Liver (tissue), 9 donors: ENCODE measurements around the gene LRRN2. TPM values are rescaled to one million over a fixed set of nuclear protein-coding genes. Genes with fewer than 3 reads are reported as not detected.

ENCODE experiments used
- DNase-seq: peaks from one replicate; pipeline ENCODE4 v3.0.0-alpha.2; 2017; ENCODE audit warnings: low spot score
- H3K27ac ChIP-seq, 2 donors: one replicate each; pipeline ENCODE4 v1.7.0; 2013; ENCODE audit warnings: inconsistent platforms in 2 of 2, low read length in 2 of 2, control low read depth in 1 of 2, low read depth in 1 of 2, mild to moderate bottlenecking in 1 of 2
- H3K27me3 ChIP-seq, 4 donors: one replicate each; pipeline versions ENCODE4 v1.6.1 to v1.7.0; 2013; ENCODE audit warnings: low read length in 3 of 4, inconsistent platforms in 1 of 4, mild to moderate bottlenecking in 1 of 4, moderate library complexity in 1 of 4; ENCODE audit not compliant: control insufficient read depth in 4 of 4, insufficient read depth in 4 of 4
- H3K36me3 ChIP-seq, 4 donors: one replicate each; pipeline versions ENCODE4 v1.6.1 to v1.7.0; 2013; ENCODE audit warnings: low read length in 3 of 4, mild to moderate bottlenecking in 3 of 4, low read depth in 1 of 4, moderate library complexity in 1 of 4; ENCODE audit not compliant: control insufficient read depth in 4 of 4, insufficient read depth in 3 of 4
- H3K4me1 ChIP-seq, 4 donors: one replicate each; pipeline versions ENCODE4 v1.6.1 to v1.7.0; 2013; ENCODE audit warnings: low read length in 3 of 4, mild to moderate bottlenecking in 3 of 4, moderate library complexity in 1 of 4; ENCODE audit not compliant: control insufficient read depth in 4 of 4, insufficient read depth in 4 of 4
- H3K4me3 ChIP-seq, 3 donors: one replicate each; pipeline versions ENCODE4 v1.6.1 to v1.7.0; 2013; ENCODE audit warnings: low read length in 3 of 3, control low read depth in 1 of 3, low read depth in 1 of 3, mild to moderate bottlenecking in 1 of 3
- H3K9ac ChIP-seq, 2 donors: one replicate each; pipeline ENCODE4 v1.7.0; 2013; ENCODE audit warnings: low read length in 2 of 2, mild to moderate bottlenecking in 2 of 2, moderate library complexity in 2 of 2, control low read depth in 1 of 2, low read depth in 1 of 2
- H3K9me3 ChIP-seq, 4 donors: one replicate each; pipeline versions ENCODE4 v1.6.1 to v1.7.0; 2013; ENCODE audit warnings: low read length in 3 of 4; ENCODE audit not compliant: control insufficient read depth in 4 of 4
- ATF3 ChIP-seq: IDR thresholded peaks from 2 replicates; pipeline ENCODE4 v1.6.1; 2016; ENCODE audit warnings: antibody characterized with exemption
- EGR1 ChIP-seq, 2 donors: IDR thresholded peaks; 2 replicates each; pipeline ENCODE4 v1.6.1; 2016 to 2018; ENCODE audit warnings: antibody characterized with exemption in 2 of 2, low read depth in 2 of 2
- FOXA1 ChIP-seq: IDR thresholded peaks from 2 replicates; pipeline ENCODE4 v1.6.1; 2016; ENCODE audit warnings: antibody characterized with exemption
- FOXA2 ChIP-seq: IDR thresholded peaks from 2 replicates; pipeline ENCODE4 v1.6.1; 2016; ENCODE audit warnings: antibody characterized with exemption
- GABPA ChIP-seq, 2 donors: IDR thresholded peaks in 1 of 2; conservative IDR thresholded peaks in 1 of 2; 2 replicates each; pipeline ENCODE4 v1.6.1; 2016; ENCODE audit warnings: antibody characterized with exemption in 2 of 2, mild to moderate bottlenecking in 1 of 2, moderate library complexity in 1 of 2
- HNF4A ChIP-seq, 2 donors: conservative IDR thresholded peaks; 2 replicates each; pipeline ENCODE4 v1.6.1; 2016; ENCODE audit warnings: antibody characterized with exemption in 2 of 2, mild to moderate bottlenecking in 2 of 2
- HNF4G ChIP-seq: IDR thresholded peaks from 2 replicates; pipeline ENCODE4 v1.6.1; 2016; ENCODE audit warnings: antibody characterized with exemption
- JUND ChIP-seq, 2 donors: IDR thresholded peaks; 2 replicates each; pipeline ENCODE4 v1.6.1; 2016; ENCODE audit warnings: antibody characterized with exemption in 2 of 2
- MAX ChIP-seq: IDR thresholded peaks from 2 replicates; pipeline ENCODE4 v1.6.1; 2016; ENCODE audit warnings: antibody characterized with exemption
- NR2F2 ChIP-seq: IDR thresholded peaks from 2 replicates; pipeline ENCODE4 v1.6.1; 2016; ENCODE audit warnings: antibody characterized with exemption
- RAD21 ChIP-seq, 2 donors: IDR thresholded peaks; 2 replicates each; pipeline ENCODE4 v1.6.1; 2016; ENCODE audit warnings: antibody characterized with exemption in 2 of 2, mild to moderate bottlenecking in 2 of 2
- REST ChIP-seq: IDR thresholded peaks from 2 replicates; pipeline ENCODE4 v1.6.1; 2016; ENCODE audit warnings: antibody characterized with exemption, mild to moderate bottlenecking
- RXRA ChIP-seq, 2 donors: IDR thresholded peaks; 2 replicates each; pipeline ENCODE4 v1.6.1; 2017 to 2018; ENCODE audit warnings: antibody characterized with exemption in 2 of 2, mild to moderate bottlenecking in 1 of 2
- SP1 ChIP-seq: IDR thresholded peaks from 2 replicates; pipeline ENCODE4 v1.6.1; 2018; ENCODE audit warnings: antibody characterized with exemption, mild to moderate bottlenecking
- TAF1 ChIP-seq: conservative IDR thresholded peaks from 2 replicates; pipeline ENCODE4 v1.6.1; 2016; ENCODE audit warnings: antibody characterized with exemption, mild to moderate bottlenecking
- YY1 ChIP-seq: IDR thresholded peaks from 2 replicates; pipeline ENCODE4 v1.6.1; 2016; ENCODE audit warnings: antibody characterized with exemption, mild to moderate bottlenecking
- ZBTB33 ChIP-seq: IDR thresholded peaks from 2 replicates; pipeline ENCODE4 v1.6.1; 2016; ENCODE audit warnings: antibody characterized with exemption
- WGBS: extraction: QIAGEN DNeasy Blood & Tissue Kit; methylation state at CpG from one replicate; pipeline ENCODE4 v1.1.7; 2013; 5-methylcytosine and 5-hydroxymethylcytosine counted together
- polyA plus RNA-seq, 2 donors: library from polyadenylated mRNA; stranded (reverse) in 1 of 2; unstranded in 1 of 2; fragments of 200-250 nt in 1 of 2; fragments of >200 nt in 1 of 2; fragmentation: Nextera tagmentation in 1 of 2; extraction: Ambion mirVana in 1 of 2; gene quantifications; one replicate each; pipeline versions ENCODE4 v1.2.1 to v1.2.3, GENCODE V29; 2013 to 2015
- total RNA-seq, 2 donors: library from RNA; depleted of rRNA; stranded (reverse); fragments of >200 nt; gene quantifications; one replicate each; pipeline ENCODE4 v1.2.3, GENCODE V29; 2014
- TF ChIP-seq, protein P1 (sequence below): fragments of 150-350 bp; IDR thresholded peaks from 2 replicates; pipeline ENCODE4 v1.5.1; 2017; ENCODE audit warnings: improper control_type of control experiment, low read depth, low read length; ENCODE audit not compliant: missing input control
- donor health status: healthy.
- donor health status: healthy.
- donor health status: healthy.
- donor health status: healthy.
- donor health status: healthy.

The LRRN2 gene
- total RNA-seq (1 to 10 TPM in 1 of 2 donors, under 1 TPM in 1; 0.42 to 2.8 TPM), polyA plus RNA-seq (under 1 TPM; 0.13 to 0.14 TPM)

GRCh38 chr1:204685236-204686006 lies at the start of gene LRRN2:
Gene LRRN2, minus strand, starts transcription at chr1:204685738. Its CDS starts 65,746 bp downstream, at chr1:204619992.
- no peak within 1 kb of the TSS for H3K9ac ChIP-seq
- no peak for TF ChIP-seq GABPA (IDR thresholded peaks at IDR 0.05 in 1 of 2, conservative IDR thresholded peaks at IDR 0.05 in 1 of 2)
- TF ChIP-seq TAF1, result no peak
- no peak for TF ChIP-seq YY1
- TF ChIP-seq SP1, result no peak
- TF ChIP-seq ATF3, result no peak
- TF ChIP-seq NR2F2, result no peak
- no peak for TF ChIP-seq RXRA (IDR thresholded peaks at IDR 0.05)
- no peak for TF ChIP-seq REST
- no peak for TF ChIP-seq RAD21 (IDR thresholded peaks at IDR 0.05)
- TF ChIP-seq FOXA1, result no peak
- TF ChIP-seq JUND (IDR thresholded peaks at IDR 0.05), result no peak
- no peak for TF ChIP-seq EGR1 (IDR thresholded peaks at IDR 0.05; ENCODE audit: low read depth in 2 of 2)
- TF ChIP-seq, protein P1, sequence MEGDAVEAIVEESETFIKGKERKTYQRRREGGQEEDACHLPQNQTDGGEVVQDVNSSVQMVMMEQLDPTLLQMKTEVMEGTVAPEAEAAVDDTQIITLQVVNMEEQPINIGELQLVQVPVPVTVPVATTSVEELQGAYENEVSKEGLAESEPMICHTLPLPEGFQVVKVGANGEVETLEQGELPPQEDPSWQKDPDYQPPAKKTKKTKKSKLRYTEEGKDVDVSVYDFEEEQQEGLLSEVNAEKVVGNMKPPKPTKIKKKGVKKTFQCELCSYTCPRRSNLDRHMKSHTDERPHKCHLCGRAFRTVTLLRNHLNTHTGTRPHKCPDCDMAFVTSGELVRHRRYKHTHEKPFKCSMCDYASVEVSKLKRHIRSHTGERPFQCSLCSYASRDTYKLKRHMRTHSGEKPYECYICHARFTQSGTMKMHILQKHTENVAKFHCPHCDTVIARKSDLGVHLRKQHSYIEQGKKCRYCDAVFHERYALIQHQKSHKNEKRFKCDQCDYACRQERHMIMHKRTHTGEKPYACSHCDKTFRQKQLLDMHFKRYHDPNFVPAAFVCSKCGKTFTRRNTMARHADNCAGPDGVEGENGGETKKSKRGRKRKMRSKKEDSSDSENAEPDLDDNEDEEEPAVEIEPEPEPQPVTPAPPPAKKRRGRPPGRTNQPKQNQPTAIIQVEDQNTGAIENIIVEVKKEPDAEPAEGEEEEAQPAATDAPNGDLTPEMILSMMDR, result no peak
- TF ChIP-seq HNF4A (conservative IDR thresholded peaks at IDR 0.05), result no peak
- TF ChIP-seq HNF4G, result no peak
- TF ChIP-seq ZBTB33, result no peak
- no peak for TF ChIP-seq MAX
- no peak for TF ChIP-seq FOXA2
- no peaks in the 10 kb centered on the region for H3K9me3 ChIP-seq
- H3K4me3 ChIP-seq, result peak within 1 kb of the TSS in 1 of 3 donors; percentile 44
- H3K27ac ChIP-seq, result no peak within 1 kb of the TSS
- 3% methylated on average over 84 of the region's 84 CpGs for WGBS
- peak; percentile 48 for DNase-seq
- peaks cover 0 to 8% (median 4%) of the 10 kb centered on the region in 4 donors for H3K27me3 ChIP-seq
- H3K4me1 ChIP-seq, result peaks cover 7 to 17% (median 8%) of the 10 kb centered on the region in 4 donors
- no peaks in the 10 kb centered on the region for H3K36me3 ChIP-seq
